GM23248 (cell line): ENCODE measurements around the gene C16orf95. TPM values are rescaled to one million over a fixed set of nuclear protein-coding genes. Genes with fewer than 3 reads are reported as not detected.

ENCODE experiments used
- DNase-seq: peaks from one replicate; pipeline ENCODE4 v3.0.0-alpha.2; 2015
- H2AFZ ChIP-seq: fragments of 200-600 bp; sonication (generic); 2 replicates; pipeline ENCODE4 v1.6.1; 2016; ENCODE audit warnings: antibody characterized with exemption
- H3F3A ChIP-seq: fragments of 200-600 bp; sonication (generic); 2 replicates; pipeline ENCODE4 v1.6.1; 2016; ENCODE audit warnings: mild to moderate bottlenecking, antibody characterized with exemption, mixed run types; ENCODE audit not compliant: insufficient read depth
- H3K27ac ChIP-seq: fragments of 200-600 bp; sonication (generic); 2 replicates; pipeline ENCODE4 v1.5.1; 2016; ENCODE audit warnings: mild to moderate bottlenecking
- H3K27me3 ChIP-seq: fragments of 200-600 bp; sonication (generic); replicated peaks from 2 replicates; pipeline ENCODE4 v1.6.1; 2016; ENCODE audit warnings: mild to moderate bottlenecking; ENCODE audit not compliant: insufficient read depth
- H3K36me3 ChIP-seq: fragments of 200-600 bp; sonication (generic); 2 replicates; pipeline ENCODE4 v1.6.1; 2016; ENCODE audit warnings: low read depth, mild to moderate bottlenecking
- H3K4me1 ChIP-seq: fragments of 200-600 bp; sonication (generic); 2 replicates; pipeline ENCODE4 v1.6.1; 2016; ENCODE audit warnings: mild to moderate bottlenecking; ENCODE audit not compliant: insufficient read depth
- H3K4me2 ChIP-seq: fragments of 200-600 bp; sonication (generic); one replicate; pipeline ENCODE4 v1.6.1; 2016; ENCODE audit warnings: mild to moderate bottlenecking; ENCODE audit not compliant: unreplicated experiment
- H3K4me3 ChIP-seq: fragments of 200-600 bp; sonication (generic); 2 replicates; pipeline ENCODE4 v1.5.1; 2016; ENCODE audit warnings: mild to moderate bottlenecking
- H3K79me2 ChIP-seq: fragments of 200-600 bp; sonication (generic); 2 replicates; pipeline ENCODE4 v1.6.1; 2016; ENCODE audit warnings: mild to moderate bottlenecking; ENCODE audit not compliant: insufficient read depth
- H3K9ac ChIP-seq: fragments of 200-600 bp; sonication (generic); 2 replicates; pipeline ENCODE4 v1.6.1; 2016; ENCODE audit warnings: mild to moderate bottlenecking
- H3K9me2 ChIP-seq: fragments of 200-600 bp; sonication (generic); 2 replicates; pipeline ENCODE4 v1.6.1; 2016; ENCODE audit warnings: mixed run types, mild to moderate bottlenecking, moderate library complexity; ENCODE audit not compliant: insufficient read depth
- H3K9me3 ChIP-seq: fragments of 200-600 bp; sonication (generic); one replicate; pipeline ENCODE4 v1.6.1; 2017; ENCODE audit warnings: low read depth
- H4K20me1 ChIP-seq: fragments of 200-600 bp; sonication (generic); 2 replicates; pipeline ENCODE4 v1.6.0; 2016; ENCODE audit not compliant: insufficient read depth
- EZH2 ChIP-seq: fragments of 200-600 bp; sonication (generic); IDR thresholded peaks from 2 replicates; pipeline ENCODE4 v1.6.1; 2018; ENCODE audit warnings: antibody characterized with exemption, mild to moderate bottlenecking; ENCODE audit not compliant: insufficient read depth, poor library complexity, severe bottlenecking
- EZH2phosphoT487 ChIP-seq: fragments of 200-600 bp; sonication (generic); IDR thresholded peaks from 2 replicates; pipeline ENCODE4 v1.6.1; 2018; ENCODE audit warnings: antibody characterized with exemption, moderate library complexity, mild to moderate bottlenecking, low read depth; ENCODE audit not compliant: insufficient read depth
- WGBS, 2 experiments: methylation state at CpG; one replicate each; pipeline ENCODE4 v1.1.6; 2015 to 2017; ENCODE audit warnings: low lambda C conversion rate in 2 of 2, low coverage in 1 of 2; ENCODE audit errors: missing lambda C conversion rate in 2 of 2; 5-methylcytosine and 5-hydroxymethylcytosine counted together
- in situ Hi-C: fragments of 300-500 bp; cut with MboI; formaldehyde crosslinking; loops from 2 replicates; pipeline ENCODE4 v1.15.0; 2020
- polyA plus RNA-seq: library from polyadenylated mRNA; unstranded; fragments of >200 nt; fragmentation: Nextera tagmentation; extraction: Ambion mirVana; gene quantifications from 2 replicates; pipeline ENCODE4 v1.2.1, GENCODE V29; 2016
- total RNA-seq: library from RNA; depleted of rRNA; stranded (reverse); fragments of >200 nt; shearing (Covaris generic); gene quantifications from 2 replicates; pipeline ENCODE4 v1.2.3, GENCODE V29; 2014

The C16orf95 gene
- total and polyA plus RNA-seq, 2 experiments from 2014 or later, result 5.1 to 9.2 TPM

- no peak overlapping the region for H3K9ac ChIP-seq
- in situ Hi-C loops, result no loop called here
- H3K36me3 ChIP-seq, result no peaks in the 10 kb centered on the region
- H3K27me3 ChIP-seq, result no peaks in the 10 kb centered on the region
- H3K79me2 ChIP-seq, result 0 out of 2 replicates have a peak, but pooled peaks cover 8% of the 10 kb centered on the region
- no peaks in the 10 kb centered on the region for H3K9me2 ChIP-seq
- 0 out of 2 replicates have a peak, but pooled peaks cover 8% of the 10 kb centered on the region for H3K4me1 ChIP-seq
- H4K20me1 ChIP-seq, result no peaks in the 10 kb centered on the region
- H3K4me2 ChIP-seq, result no peak overlapping the region
- DNase-seq, result peak; percentile 37
- H3F3A ChIP-seq, result no peaks in the 10 kb centered on the region
- no peak overlapping the region for H3K4me3 ChIP-seq
- no peak overlapping the region for H3K27ac ChIP-seq
- no peak overlapping the region for H2AFZ ChIP-seq
- TF ChIP-seq EZH2 (no peak), EZH2phosphoT487 (no peak)
- H3K9me3 ChIP-seq, result no peaks in the 10 kb centered on the region
- WGBS, 2 experiments, result 66 to 68% methylated on average over 26 to 28 of the region's 28 CpGs
These were observed 7.5 kb upstream of the C16orf95 start for GRCh38 chr16:87324411-87325275.

- DNase-seq, result no peak
- H3K9me3 ChIP-seq, result no peaks in the 10 kb centered on the region
- 86 to 89% methylated on average over 21 of the region's 21 CpGs for WGBS, 2 experiments
- in situ Hi-C loops, result no loop called here
- H2AFZ ChIP-seq, result no peak overlapping the region
- no peak overlapping the region for H3K4me2 ChIP-seq
- no peaks in the 10 kb centered on the region for H3K9me2 ChIP-seq
- no peak overlapping the region for H3K9ac ChIP-seq
- H3K27ac ChIP-seq, result no peak overlapping the region
- H3F3A ChIP-seq, result no peaks in the 10 kb centered on the region
- H3K36me3 ChIP-seq, result no peaks in the 10 kb centered on the region
- H3K4me1 ChIP-seq, result 0 out of 2 replicates have a peak, but pooled peaks cover 8% of the 10 kb centered on the region
- H3K27me3 ChIP-seq, result no peaks in the 10 kb centered on the region
- TF ChIP-seq EZH2, result no peak
- no peak for TF ChIP-seq EZH2phosphoT487
- H3K79me2 ChIP-seq, result peaks cover 12% of the 10 kb centered on the region
- no peaks in the 10 kb centered on the region for H4K20me1 ChIP-seq
- no peak overlapping the region for H3K4me3 ChIP-seq
These were observed 6.7 kb upstream of the C16orf95 start for GRCh38 chr16:87323727-87324410.

- TF ChIP-seq EZH2phosphoT487, result no peak
- TF ChIP-seq EZH2, result no peak
- no peak overlapping the region for H3K27ac ChIP-seq
- no peak for DNase-seq
- in situ Hi-C loops, result no loop called here
- H3F3A ChIP-seq, result no peaks in the 10 kb centered on the region
- no peak overlapping the region for H3K4me3 ChIP-seq
- no peak overlapping the region for H3K4me2 ChIP-seq
- no peak overlapping the region for H3K9ac ChIP-seq
- peaks cover 20% of the 10 kb centered on the region for H3K79me2 ChIP-seq
- no peaks in the 10 kb centered on the region for H4K20me1 ChIP-seq
- H3K27me3 ChIP-seq, result no peaks in the 10 kb centered on the region
- H3K4me1 ChIP-seq, result peaks cover 15% of the 10 kb centered on the region; the same call in 1 of the 2 replicates
- no peaks in the 10 kb centered on the region for H3K9me2 ChIP-seq
- no peaks in the 10 kb centered on the region for H3K9me3 ChIP-seq
- WGBS, 2 experiments, result 92 to 93% methylated on average over 35 of the region's 35 CpGs
- H2AFZ ChIP-seq, result no peak overlapping the region
- no peaks in the 10 kb centered on the region for H3K36me3 ChIP-seq
These were observed 5.9 kb upstream of the C16orf95 start for GRCh38 chr16:87322833-87323726.

- no peaks in the 10 kb centered on the region for H3K9me3 ChIP-seq
- no peaks in the 10 kb centered on the region for H4K20me1 ChIP-seq
- no peak overlapping the region for H3K4me3 ChIP-seq
- H3K9me2 ChIP-seq, result no peaks in the 10 kb centered on the region
- peaks cover 15% of the 10 kb centered on the region; the same call in 1 of the 2 replicates for H3K4me1 ChIP-seq
- no peaks in the 10 kb centered on the region for H3F3A ChIP-seq
- H3K79me2 ChIP-seq, result peaks cover 27% of the 10 kb centered on the region
- in situ Hi-C loops, result no loop called here
- H3K27ac ChIP-seq, result no peak overlapping the region
- 80 to 87% methylated on average over 8 to 9 of the region's 9 CpGs for WGBS, 2 experiments
- no peak overlapping the region for H3K4me2 ChIP-seq
- TF ChIP-seq EZH2, result no peak
- H2AFZ ChIP-seq, result no peak overlapping the region
- no peak for DNase-seq
- no peaks in the 10 kb centered on the region for H3K36me3 ChIP-seq
- no peak overlapping the region for H3K9ac ChIP-seq
- H3K27me3 ChIP-seq, result no peaks in the 10 kb centered on the region
These were observed 5.2 kb upstream of the C16orf95 start for GRCh38 chr16:87322360-87322759.
